HG03575 (cell line): Measurements from ENCODE around the gene PACSIN1.
"Not testable (repeated sequence)": the region's sequence is repeated elsewhere in the genome, so short reads cannot be mapped to it uniquely, and the experiment has no call there.

Experiments used
- ATAC-seq: cut with Tn5 transposase; IDR thresholded peaks from one replicate; pipeline ENCODE4 v1.9.1; 2021; ENCODE audit not compliant: unreplicated experiment, insufficient number of reproducible peaks, low FRiP score; ENCODE audit errors: extremely low read depth

PACSIN1 gene

DNA sequence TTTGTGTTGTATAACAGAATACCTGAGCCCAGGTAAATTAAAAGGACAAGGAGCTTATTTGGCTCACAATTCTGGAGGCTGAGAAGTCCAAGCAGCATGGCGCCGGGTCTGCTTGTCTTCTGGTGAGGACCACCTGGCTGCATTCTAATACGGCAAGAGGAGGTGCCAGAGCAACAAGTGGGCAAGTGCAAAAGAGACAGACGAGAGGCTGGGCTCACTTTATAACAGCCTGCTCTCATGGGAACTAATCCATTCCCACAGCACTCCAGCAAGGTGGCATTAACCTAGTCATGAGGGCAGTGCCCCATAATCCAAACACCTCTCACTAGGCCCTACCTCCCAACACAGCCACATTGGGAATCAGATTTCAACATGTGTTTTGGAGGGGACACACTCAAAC is 12.9 kb downstream of the PACSIN1 start:
- no peak for ATAC-seq

DNA sequence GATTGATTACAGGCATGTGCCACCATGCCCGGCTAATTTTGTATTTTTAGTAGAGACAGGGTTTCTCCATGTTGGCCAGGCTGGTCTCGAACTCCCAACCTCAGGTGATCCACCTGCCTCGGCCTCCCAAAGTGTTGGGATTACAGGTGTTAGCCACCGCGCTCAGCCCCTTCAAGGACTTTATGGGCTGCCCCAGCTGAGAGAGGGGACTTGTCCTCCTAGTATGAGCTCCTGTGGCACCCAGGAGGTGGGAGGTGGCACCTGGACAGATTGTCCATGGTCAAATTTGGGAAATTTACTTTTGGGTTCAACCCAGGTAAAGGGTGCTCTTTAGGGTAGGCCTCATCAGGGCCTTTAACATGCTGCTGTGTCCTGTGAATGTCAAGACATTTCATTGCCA is 17.9 kb downstream of the PACSIN1 start:
- ATAC-seq, result not testable (repeated sequence)

DNA sequence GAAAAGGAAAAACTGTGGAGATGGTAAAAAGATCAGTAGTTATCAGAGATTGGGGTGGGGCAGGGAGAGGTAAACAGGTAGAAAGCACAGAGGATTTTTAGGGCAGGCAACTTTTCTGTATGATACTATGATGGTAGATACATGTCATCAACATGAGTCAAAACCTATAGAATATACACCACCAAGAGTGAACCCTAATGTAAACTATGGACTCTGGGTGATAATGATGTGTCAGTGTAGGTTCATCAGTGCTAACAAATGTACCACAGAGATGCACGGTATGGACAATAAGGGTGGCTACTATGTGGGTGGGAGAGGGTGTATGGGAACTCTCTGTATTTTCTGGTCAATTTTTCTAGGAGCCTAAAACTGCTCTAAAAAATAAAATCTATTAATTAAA is 18.5 kb downstream of the PACSIN1 start:
- ATAC-seq, result no peak

DNA sequence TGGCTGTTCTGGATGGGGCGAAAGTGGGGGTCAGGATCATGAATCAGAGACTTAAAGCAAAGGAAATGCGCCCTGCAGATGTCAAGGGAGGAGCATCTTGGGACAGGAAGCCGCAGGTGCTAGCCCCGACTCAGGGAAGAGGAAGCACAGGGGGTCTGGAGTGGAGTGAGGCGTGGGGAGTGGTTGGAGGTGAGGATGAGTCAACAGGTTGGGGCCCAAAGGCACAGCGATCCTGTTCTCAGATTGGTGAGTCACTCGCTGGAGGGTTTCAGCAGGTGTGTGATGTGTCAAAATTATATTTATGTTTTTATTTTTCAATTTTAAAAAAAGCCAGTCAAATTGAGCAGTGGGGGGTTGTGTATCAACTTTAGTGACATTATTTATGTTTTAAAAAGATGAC is 19.0 kb downstream of the PACSIN1 start:
- no peak for ATAC-seq

- ATAC-seq, result no peak
Measured at GRCh38 chr6:34485321-34486060, 19.6 kb downstream of the PACSIN1 start.

GRCh38 chr6:34486106-34486740 is 20.3 kb downstream of the PACSIN1 start:
- no peak for ATAC-seq

DNA sequence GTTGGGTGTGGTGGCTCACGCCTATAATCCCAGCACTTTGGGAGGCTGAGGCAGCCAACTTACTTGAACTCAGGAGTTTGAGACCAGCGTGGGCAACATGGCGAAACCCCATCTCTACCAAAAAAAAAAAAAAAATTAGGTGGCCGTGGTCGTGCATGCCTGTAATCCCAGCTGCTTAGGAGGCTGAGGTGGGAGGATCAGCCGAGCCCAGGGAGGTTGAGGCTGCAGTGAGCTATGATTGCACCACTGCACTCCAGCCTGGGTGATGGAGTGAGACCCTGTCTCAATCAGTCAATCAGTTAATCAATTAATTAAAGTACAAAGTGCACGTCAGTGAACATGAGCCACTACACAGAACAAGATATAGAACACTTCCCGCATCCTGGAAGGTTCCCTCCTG is 21.0 kb downstream of the PACSIN1 start:
- not testable (repeated sequence) for ATAC-seq

- ATAC-seq, result no peak
Measured at GRCh38 chr6:34487536-34487935, 21.7 kb downstream of the PACSIN1 start.

- ATAC-seq, result no peak
Measured at GRCh38 chr6:34489207-34489805, 23.4 kb downstream of the PACSIN1 start.

DNA sequence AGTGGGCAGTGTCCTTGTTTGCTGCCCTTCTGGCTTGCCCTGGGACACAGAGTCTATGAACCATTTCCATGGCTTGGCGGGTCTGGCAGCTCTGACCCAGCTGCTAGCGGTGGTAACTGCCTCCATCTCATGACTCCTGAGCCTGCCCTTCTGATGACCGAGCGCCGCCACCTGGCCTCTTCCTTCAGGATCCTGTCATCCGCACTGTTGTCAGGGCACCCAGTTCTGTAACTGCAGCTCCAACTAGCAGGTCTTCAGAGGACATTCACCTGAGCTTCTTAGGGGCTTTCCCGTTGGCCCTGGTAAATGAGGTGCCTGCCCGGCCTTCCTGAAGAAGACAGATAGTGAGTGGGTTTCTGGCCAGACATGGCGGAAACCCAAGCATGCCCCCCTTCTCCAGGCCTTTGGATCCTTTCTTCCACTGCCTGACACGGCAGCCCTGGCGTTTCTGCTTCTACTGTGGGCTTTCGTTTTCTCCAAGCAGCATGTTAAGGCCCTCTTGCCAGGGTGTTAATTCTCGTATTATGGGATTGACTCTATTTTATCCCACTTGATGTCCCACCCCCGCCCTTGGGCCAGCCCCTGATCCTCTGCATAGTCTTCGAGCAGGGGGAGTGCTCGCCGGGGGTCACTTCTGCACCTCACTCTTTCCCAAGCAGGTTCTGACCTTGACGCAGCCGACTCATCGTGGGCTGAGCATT is 24.7 kb downstream of the PACSIN1 start:
- no peak for ATAC-seq

GRCh38 chr6:34491091-34491430 is 25.2 kb downstream of the PACSIN1 start:
- no peak for ATAC-seq

- ATAC-seq, result no peak
Measured at GRCh38 chr6:34493344-34493743, 27.5 kb downstream of the PACSIN1 start.

- no peak for ATAC-seq
Measured at GRCh38 chr6:34494973-34495372, 29.1 kb downstream of the PACSIN1 start.

DNA sequence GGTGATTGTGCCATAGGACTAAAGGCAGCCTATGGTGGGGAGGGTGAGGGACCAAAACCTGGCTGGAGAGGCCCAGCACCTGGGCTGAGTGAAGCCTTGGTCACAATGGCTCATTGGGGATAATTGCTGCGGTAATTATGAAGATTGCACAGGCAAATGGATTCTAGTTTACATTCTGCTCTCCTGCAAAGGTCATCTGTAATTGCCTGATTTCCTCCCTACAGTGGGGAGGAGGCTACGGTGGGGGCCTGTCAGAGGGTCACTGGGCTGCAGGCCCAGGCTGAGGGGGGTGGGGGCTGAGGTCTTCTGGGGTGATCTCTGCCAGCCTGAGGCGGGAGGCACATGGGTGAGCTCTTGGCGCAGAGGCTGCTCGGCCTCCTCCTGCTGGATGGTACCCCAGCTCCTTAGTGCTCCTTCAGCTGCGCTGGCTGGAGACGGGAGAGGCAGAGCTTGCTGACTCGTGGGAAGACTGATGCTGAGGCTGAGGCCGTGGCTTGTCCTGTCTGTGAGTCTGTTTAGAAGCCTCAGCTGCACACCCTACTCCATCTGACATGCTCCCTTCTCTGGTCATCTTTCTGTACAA is 30.3 kb downstream of the PACSIN1 start:
- no peak for ATAC-seq

DNA sequence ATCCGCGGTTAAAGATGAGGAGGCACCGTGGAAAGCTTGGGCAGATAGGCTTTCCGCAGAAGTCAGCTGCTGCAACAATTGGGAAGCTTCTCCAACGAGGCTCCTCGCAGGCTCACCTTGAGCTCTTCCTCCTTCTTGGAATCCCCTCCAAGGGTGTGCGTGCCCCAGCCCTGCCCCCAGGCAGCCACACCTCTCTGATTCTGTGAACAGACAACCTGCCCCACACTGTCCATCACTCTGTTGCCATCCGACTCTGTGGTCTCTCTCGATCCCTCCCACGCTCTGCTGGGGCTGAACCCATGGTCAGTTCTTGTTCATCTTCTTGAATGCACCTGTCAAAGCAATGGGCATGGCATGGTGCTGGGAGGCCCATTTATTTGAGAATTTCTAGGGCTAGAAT is 31.5 kb downstream of the PACSIN1 start:
- no peak for ATAC-seq

DNA sequence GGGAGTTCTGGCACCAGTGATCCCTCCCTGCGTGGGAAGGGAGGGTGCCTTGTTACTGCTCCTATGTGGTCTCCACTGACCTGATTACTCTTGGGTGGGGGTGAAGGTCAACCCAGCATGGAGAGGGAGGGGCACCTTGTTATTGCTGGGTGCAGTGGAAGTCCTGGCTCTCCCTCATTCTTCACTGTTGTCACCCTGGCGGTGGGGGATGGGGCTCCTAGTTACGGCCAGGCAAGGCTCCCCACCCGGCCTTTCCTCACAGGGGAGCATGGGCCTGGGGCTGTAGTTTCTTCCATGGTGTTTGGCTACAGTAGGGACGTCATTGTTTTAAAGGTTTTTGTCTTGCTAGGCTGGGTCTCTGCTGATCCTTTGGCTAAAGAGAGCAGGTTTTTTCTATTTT is 40.8 kb downstream of the PACSIN1 start:
- no peak for ATAC-seq

DNA sequence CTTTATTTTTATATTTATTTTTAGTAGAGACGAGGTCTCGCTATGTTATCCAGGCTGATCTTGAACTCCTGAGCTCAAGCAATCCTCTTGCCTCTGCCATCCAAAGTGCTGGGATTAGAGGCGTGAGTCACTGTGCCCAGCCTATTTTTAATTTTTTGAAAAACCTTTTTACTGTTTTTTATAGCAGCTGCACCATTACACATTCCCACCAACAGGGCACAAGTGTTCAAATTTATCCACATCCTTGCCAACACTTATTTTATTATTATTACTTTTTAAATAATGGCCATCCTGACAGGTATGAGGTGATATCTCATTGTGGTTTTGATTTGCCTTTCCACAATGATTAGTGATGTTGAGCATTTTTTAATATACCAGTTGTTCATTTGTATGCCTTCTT is 42.5 kb downstream of the PACSIN1 start:
- no peak for ATAC-seq

GRCh38 chr6:34509782-34510181 is 43.9 kb downstream of the PACSIN1 start:
- no peak for ATAC-seq

- ATAC-seq, result no peak
Measured at GRCh38 chr6:34510299-34510698, 44.4 kb downstream of the PACSIN1 start.
